ENCODE data around the gene INTS6. TPM values are rescaled to one million over a fixed set of nuclear protein-coding genes. Genes with fewer than 3 reads are reported as not detected.

The INTS6 gene
- total RNA-seq, 4 donors from 2014 or later = 24.3 to 34.5 (median 28.9) TPM

GRCh38 chr13:51500687-51501086, 47.9 kb upstream of the INTS6 start:
- DNase-seq (ENCODE audit: extremely low spot score) = no peak
- intact Hi-C loops (cut with DNase I) = no loop called here
- H3K4me3 ChIP-seq = no peak overlapping the region
- no peaks in the 10 kb centered on the region for H3K36me3 ChIP-seq
- 47% methylated on average over 2 of the region's 2 CpGs for WGBS
- H3K4me1 ChIP-seq = peaks cover 0 to 6% (median 0%) of the 10 kb centered on the region in 4 donors
- no peaks in the 10 kb centered on the region for H3K9me3 ChIP-seq
- TF ChIP-seq, protein P1, sequence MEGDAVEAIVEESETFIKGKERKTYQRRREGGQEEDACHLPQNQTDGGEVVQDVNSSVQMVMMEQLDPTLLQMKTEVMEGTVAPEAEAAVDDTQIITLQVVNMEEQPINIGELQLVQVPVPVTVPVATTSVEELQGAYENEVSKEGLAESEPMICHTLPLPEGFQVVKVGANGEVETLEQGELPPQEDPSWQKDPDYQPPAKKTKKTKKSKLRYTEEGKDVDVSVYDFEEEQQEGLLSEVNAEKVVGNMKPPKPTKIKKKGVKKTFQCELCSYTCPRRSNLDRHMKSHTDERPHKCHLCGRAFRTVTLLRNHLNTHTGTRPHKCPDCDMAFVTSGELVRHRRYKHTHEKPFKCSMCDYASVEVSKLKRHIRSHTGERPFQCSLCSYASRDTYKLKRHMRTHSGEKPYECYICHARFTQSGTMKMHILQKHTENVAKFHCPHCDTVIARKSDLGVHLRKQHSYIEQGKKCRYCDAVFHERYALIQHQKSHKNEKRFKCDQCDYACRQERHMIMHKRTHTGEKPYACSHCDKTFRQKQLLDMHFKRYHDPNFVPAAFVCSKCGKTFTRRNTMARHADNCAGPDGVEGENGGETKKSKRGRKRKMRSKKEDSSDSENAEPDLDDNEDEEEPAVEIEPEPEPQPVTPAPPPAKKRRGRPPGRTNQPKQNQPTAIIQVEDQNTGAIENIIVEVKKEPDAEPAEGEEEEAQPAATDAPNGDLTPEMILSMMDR (IDR thresholded peaks at IDR 0.05) = no peak
- TF ChIP-seq POLR2A (IDR thresholded peaks at IDR 0.05; ENCODE audit: low read depth) (no peak), POLR2AphosphoS5 (IDR thresholded peaks at IDR 0.05) (no peak)
- no peak overlapping the region for H3K27ac ChIP-seq (replicated peaks in 1 of 4)
- no peaks in the 10 kb centered on the region for H3K27me3 ChIP-seq

- Histone ChIP-seq H3K36me3 (no peaks in the 10 kb centered on the region), H3K4me3 (no peak overlapping the region), H3K27me3 (no peaks in the 10 kb centered on the region), H3K27ac (replicated peaks in 1 of 4) (no peak overlapping the region), H3K4me1 (peaks cover 0 to 6% (median 0%) of the 10 kb centered on the region in 4 donors), H3K9me3 (no peaks in the 10 kb centered on the region)
- WGBS = 93% methylated on average over 4 of the region's 4 CpGs
- TF ChIP-seq POLR2AphosphoS5 (IDR thresholded peaks at IDR 0.05) (no peak), POLR2A (IDR thresholded peaks at IDR 0.05; ENCODE audit: low read depth) (no peak), EP300 (IDR thresholded peaks at IDR 0.05) (no peak)
- TF ChIP-seq, protein P1 (IDR thresholded peaks at IDR 0.05) = no peak
- DNase-seq (ENCODE audit: extremely low spot score) = no peak
- intact Hi-C loops (cut with DNase I) = no loop called here
Measured at GRCh38 chr13:51499841-51500240, 47.0 kb upstream of the INTS6 start.

DNA sequence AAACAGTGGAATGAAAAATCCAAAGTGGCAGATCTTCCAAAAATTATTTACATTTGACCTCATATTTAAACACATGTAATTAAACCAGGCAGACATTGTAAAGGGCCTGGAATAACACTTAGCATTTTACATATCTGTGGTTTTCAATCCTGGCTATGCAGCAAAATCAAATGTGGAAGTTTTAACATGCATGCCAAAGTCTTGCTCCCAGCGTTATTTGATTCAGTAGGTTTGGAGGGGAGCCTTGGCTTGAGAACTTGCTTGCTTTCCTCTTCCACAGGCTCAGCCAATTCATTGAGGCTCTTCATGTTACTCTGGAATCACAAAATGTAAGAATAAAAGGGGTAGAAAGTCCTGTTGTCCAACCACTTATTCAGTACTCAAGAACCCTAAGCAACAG, 42.5 kb upstream of the INTS6 start:
- Histone ChIP-seq H3K4me3 (no peak overlapping the region), H3K9me3 (no peaks in the 10 kb centered on the region), H3K27ac (replicated peaks in 1 of 4) (no peak overlapping the region), H3K36me3 (no peaks in the 10 kb centered on the region), H3K27me3 (no peaks in the 10 kb centered on the region), H3K4me1 (no peaks in the 10 kb centered on the region)
- 68% methylated on average over 1 of the region's 1 CpG for WGBS
- intact Hi-C loops (cut with DNase I) = no loop called here
- TF ChIP-seq, protein P1 (IDR thresholded peaks at IDR 0.05) = no peak
- TF ChIP-seq EP300 (IDR thresholded peaks at IDR 0.05) (no peak), POLR2AphosphoS5 (IDR thresholded peaks at IDR 0.05) (no peak), POLR2A (IDR thresholded peaks at IDR 0.05; ENCODE audit: low read depth) (no peak)
- DNase-seq (ENCODE audit: extremely low spot score) = no peak

DNA sequence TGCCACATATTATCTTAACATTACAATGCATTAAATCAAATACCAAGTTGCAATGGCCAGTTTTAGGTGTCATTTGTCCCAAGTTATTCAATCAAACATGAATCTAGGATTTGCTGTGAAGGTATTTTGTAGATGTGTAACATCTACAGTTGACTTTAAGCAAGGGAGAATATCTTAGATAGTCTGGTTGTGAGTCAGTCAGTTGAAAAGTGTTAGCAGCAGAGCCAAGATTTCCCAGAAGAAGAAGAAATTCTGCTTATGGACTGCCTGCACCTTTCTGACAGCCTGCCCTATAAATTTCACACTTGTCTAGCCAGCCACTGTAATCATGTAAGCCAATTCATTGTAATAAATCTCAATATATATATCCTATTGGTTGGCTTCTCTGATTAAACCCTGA, 41.3 kb upstream of the INTS6 start:
- Histone ChIP-seq H3K4me1 (no peaks in the 10 kb centered on the region), H3K9me3 (no peaks in the 10 kb centered on the region), H3K4me3 (no peak overlapping the region), H3K27ac (replicated peaks in 1 of 4) (no peak overlapping the region), H3K27me3 (no peaks in the 10 kb centered on the region), H3K36me3 (no peaks in the 10 kb centered on the region)
- no peak for DNase-seq (ENCODE audit: extremely low spot score)
- intact Hi-C loops (cut with DNase I) = no loop called here
- TF ChIP-seq EP300 (IDR thresholded peaks at IDR 0.05) (no peak), POLR2AphosphoS5 (IDR thresholded peaks at IDR 0.05) (no peak), POLR2A (IDR thresholded peaks at IDR 0.05; ENCODE audit: low read depth) (no peak)
- TF ChIP-seq, protein P1 (IDR thresholded peaks at IDR 0.05) = no peak

GRCh38 chr13:51488212-51488611, 35.4 kb upstream of the INTS6 start:
- TF ChIP-seq POLR2AphosphoS5 (IDR thresholded peaks at IDR 0.05) (no peak), EP300 (IDR thresholded peaks at IDR 0.05) (no peak), POLR2A (IDR thresholded peaks at IDR 0.05; ENCODE audit: low read depth) (no peak)
- TF ChIP-seq, protein P1 (IDR thresholded peaks at IDR 0.05) = no peak
- Histone ChIP-seq H3K9me3 (no peaks in the 10 kb centered on the region), H3K4me1 (no peaks in the 10 kb centered on the region), H3K4me3 (no peak overlapping the region), H3K27me3 (peaks cover 0 to 3% (median 0%) of the 10 kb centered on the region in 4 donors), H3K36me3 (no peaks in the 10 kb centered on the region), H3K27ac (replicated peaks in 1 of 4) (no peak overlapping the region)
- intact Hi-C loops (cut with DNase I) = no loop called here
- WGBS = 91% methylated on average over 2 of the region's 2 CpGs
- DNase-seq (ENCODE audit: extremely low spot score) = no peak

Measured in esophagus muscularis mucosa (tissue), 4 donors.